DMS114 treated with DMSO at 0.1 percent for 48 hours (cell line): ENCODE data around the gene SNX25.

Experiments used
- DNase-seq: peaks from one replicate; lab custom pipeline; 2025; ENCODE audit not compliant: unreplicated experiment; lab: John Stamatoyannopoulos, UW

The SNX25 gene

DNA sequence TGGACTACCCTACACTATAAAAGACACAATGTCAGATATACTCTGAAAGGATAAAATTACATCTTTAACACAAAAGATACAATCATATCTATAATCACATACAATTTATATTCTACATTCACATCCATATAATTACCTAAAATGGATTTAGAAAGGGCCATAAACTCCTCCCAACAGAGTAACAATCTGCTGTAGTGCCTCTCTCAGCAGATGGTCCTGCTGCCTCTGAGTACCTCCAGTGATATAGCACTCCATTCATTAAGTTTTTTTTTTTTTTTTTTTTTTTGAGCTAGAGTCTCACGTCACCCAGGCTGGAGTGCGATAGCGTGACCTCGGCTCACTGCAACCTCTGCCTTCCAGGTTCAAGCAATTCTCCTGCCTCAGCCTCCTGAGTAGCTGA, 194.6 kb downstream of the SNX25 start:
- no peak for DNase-seq

- no peak for DNase-seq
Observed at GRCh38 chr4:185405296-185405999, 196.1 kb downstream of the SNX25 start.

DNA sequence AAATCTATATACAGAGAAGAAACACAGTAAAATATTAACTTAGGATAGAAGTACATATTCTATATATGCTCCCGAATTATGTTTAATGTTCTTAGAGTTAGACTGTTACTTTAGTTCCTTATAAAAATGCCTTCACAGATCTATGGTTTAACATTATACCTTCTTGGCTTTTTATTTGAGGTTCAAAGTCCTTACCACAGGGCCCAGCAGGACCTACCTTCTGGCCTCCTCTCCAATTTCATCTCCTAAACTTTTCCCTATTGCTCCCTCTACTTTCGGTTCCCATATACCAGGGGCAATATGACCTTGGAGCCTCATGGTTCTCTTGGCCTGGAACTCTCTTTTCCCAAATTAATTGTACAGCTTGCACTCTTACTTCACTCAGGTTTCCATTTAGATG, 199.0 kb downstream of the SNX25 start:
- DNase-seq, result no peak

DNA sequence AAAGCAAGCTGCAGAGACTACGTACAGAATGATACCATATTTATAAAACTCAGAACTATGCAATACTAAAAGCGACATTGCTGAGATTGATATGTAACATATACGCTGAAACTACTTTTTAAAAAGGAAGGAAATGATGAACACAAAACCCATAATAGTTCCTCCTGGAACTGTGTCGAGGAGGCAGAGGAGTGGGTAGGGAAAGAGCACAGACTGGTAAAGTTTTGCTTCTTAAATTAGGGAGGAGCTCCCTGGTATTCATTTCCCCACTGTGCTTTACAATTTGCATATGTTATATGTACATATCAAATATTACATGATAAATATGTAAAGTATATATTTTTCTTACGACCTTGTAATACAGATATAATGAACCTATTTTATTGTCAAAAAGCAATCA, 202.5 kb downstream of the SNX25 start:
- no peak for DNase-seq

DNA sequence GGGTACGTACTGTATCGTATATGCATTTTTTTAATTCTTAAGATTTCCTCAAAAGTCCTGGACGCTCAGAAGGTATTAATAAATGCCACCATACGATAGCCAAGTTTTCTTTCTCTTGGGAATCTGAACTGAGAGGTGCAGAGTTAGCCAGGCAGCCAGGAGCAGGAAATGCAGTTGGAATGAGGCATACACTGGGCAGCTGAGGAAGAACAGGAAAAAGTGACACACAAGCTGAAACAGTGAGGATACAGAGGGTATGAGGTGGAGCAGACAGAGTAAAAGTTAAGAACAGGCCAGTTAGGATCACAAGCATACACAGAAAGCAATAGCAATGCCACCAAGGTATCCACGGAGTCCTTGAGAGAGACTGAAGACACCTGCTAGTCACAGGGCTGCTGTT, 203.0 kb downstream of the SNX25 start:
- DNase-seq, result no peak
